ENCODE results near the gene CCDC180. TPM values are rescaled to one million over a fixed set of nuclear protein-coding genes. Genes with fewer than 3 reads are reported as not detected.

The CCDC180 gene
- total and polyA plus RNA-seq, 9 donors, result 3.6 to 11.7 (median 7.4) TPM

DNA sequence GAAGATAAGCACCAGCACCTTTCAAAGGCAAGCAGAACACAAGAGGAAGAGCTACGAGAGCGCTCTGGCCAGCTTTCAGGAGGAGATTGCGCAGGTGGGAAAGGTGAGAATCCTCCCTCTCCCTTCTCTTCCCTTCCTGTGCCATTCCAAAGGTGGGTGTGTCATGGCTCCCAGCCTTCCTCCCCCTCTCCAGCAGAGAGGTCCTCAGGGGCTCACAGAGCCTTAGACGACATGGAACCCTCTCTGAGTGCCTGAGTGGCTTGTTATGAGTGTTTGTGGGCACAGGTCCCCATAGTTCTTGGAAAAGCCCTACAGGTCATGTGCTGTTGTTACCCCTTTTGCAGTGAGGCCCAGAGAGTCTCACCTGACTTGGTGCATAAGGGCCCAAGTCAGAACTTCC lies 5.8 kb downstream of the CCDC180 start:
- no peak for TF ChIP-seq EP300 (IDR thresholded peaks at IDR 0.05)
- DNase-seq, result no peak
- Histone ChIP-seq H3K4me1 (ENCODE audit: insufficient read depth) (no peaks in the 10 kb centered on the region), H3K4me3 (no peak overlapping the region), H3K9me3 (no peaks in the 10 kb centered on the region), H3K36me3 (no peaks in the 10 kb centered on the region), H3K27ac (no peak overlapping the region), H3K27me3 (no peaks in the 10 kb centered on the region)
- intact Hi-C loops (cut with DNase I), result no loop called here
- 86 to 92% (median 90%) methylated on average over 4 of the region's 4 CpGs for WGBS, 3 donors

- no peak for TF ChIP-seq CTCF (IDR thresholded peaks at IDR 0.05)
- TF ChIP-seq POLR2A (IDR thresholded peaks at IDR 0.05), result no peak
- TF ChIP-seq EP300 (IDR thresholded peaks at IDR 0.05), result no peak
These were observed 6.3 kb downstream of the CCDC180 start for GRCh38 chr9:97313746-97314145.

DNA sequence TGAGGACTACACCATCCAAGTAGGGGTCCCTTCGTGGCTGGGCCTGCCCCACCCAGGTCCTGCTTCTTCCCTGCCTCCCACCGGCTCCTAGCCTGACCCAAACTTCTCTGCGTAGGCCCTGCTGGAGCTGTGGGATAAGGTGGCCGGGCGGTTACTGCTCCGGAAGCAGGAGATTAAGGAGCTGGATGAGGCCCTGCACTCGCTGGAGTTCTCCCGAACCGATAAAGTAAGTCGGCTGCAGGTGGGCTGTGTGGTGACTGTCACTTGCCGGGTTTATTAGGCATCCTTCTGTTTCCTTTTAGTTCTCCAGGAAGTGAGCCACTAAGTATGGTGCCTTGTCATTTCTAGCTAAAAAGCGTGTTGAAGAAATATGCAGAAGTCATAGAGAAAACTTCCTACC lies 7.0 kb downstream of the CCDC180 start:
- no peak for DNase-seq
- Histone ChIP-seq H3K36me3 (no peaks in the 10 kb centered on the region), H3K27ac (no peak overlapping the region), H3K4me1 (ENCODE audit: insufficient read depth) (no peaks in the 10 kb centered on the region), H3K27me3 (no peaks in the 10 kb centered on the region), H3K4me3 (no peak overlapping the region), H3K9me3 (no peaks in the 10 kb centered on the region)
- TF ChIP-seq EP300 (IDR thresholded peaks at IDR 0.05), result no peak
- no peak for TF ChIP-seq CTCF (IDR thresholded peaks at IDR 0.05)
- no peak for TF ChIP-seq POLR2A (IDR thresholded peaks at IDR 0.05)
- intact Hi-C loops (cut with DNase I), result no loop called here
- 90 to 97% (median 92%) methylated on average over 12 of the region's 12 CpGs for WGBS, 3 donors

More at GRCh38 chr9:97313746-97314145, 6.3 kb downstream of the CCDC180 start:
- Histone ChIP-seq H3K27ac (no peak overlapping the region), H3K4me3 (no peak overlapping the region), H3K4me1 (ENCODE audit: insufficient read depth) (no peaks in the 10 kb centered on the region), H3K27me3 (no peaks in the 10 kb centered on the region), H3K9me3 (no peaks in the 10 kb centered on the region), H3K36me3 (no peaks in the 10 kb centered on the region)
- intact Hi-C loops (cut with DNase I), result no loop called here
- no peak for DNase-seq
- 85 to 94% (median 89%) methylated on average over 5 of the region's 5 CpGs for WGBS, 3 donors

GRCh38 chr9:97315550-97315949 lies 8.1 kb downstream of the CCDC180 start:
- Histone ChIP-seq H3K4me3 (no peak overlapping the region), H3K27me3 (no peaks in the 10 kb centered on the region), H3K27ac (no peak overlapping the region), H3K4me1 (ENCODE audit: insufficient read depth) (no peaks in the 10 kb centered on the region), H3K9me3 (no peaks in the 10 kb centered on the region), H3K36me3 (no peaks in the 10 kb centered on the region)
- 37 to 51% (median 46%) methylated on average over 4 of the region's 4 CpGs for WGBS, 3 donors
- intact Hi-C loops (cut with DNase I), result no loop called here
- no peak for DNase-seq
- TF ChIP-seq POLR2A (IDR thresholded peaks at IDR 0.05) (no peak), CTCF (IDR thresholded peaks at IDR 0.05) (no peak), EP300 (IDR thresholded peaks at IDR 0.05) (no peak)

DNA sequence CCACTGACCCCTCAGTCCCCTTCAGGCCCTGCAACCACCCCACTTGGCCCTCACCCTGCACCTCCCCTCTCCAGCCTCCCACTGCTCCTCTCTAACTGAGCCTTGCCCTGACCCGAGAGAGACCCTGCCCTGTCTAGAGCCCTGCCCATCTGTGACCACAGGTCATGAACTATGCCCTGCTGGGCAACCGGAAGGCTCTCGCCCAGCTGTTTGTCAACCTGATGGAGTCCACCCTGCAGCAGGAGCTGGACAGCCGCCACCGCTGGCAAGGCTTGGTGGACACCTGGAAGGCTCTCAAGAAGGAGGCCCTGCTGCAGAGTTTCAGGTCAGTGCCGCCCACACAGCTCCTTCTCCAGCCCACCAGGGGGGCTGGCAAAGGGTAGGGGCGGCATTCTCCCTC lies 9.4 kb downstream of the CCDC180 start:
- Histone ChIP-seq H3K36me3 (no peaks in the 10 kb centered on the region), H3K4me1 (ENCODE audit: insufficient read depth) (no peaks in the 10 kb centered on the region), H3K27me3 (no peaks in the 10 kb centered on the region), H3K27ac (no peak overlapping the region), H3K9me3 (no peaks in the 10 kb centered on the region), H3K4me3 (no peak overlapping the region)
- no peak for TF ChIP-seq EP300 (IDR thresholded peaks at IDR 0.05)
- TF ChIP-seq POLR2A (IDR thresholded peaks at IDR 0.05), result no peak
- no peak for TF ChIP-seq CTCF (IDR thresholded peaks at IDR 0.05)
- intact Hi-C loops (cut with DNase I), result no loop called here
- 78 to 86% (median 81%) methylated on average over 7 of the region's 7 CpGs for WGBS, 3 donors
- DNase-seq, result no peak

Data from ovary (tissue), 9 donors.